Right ventricle myocardium superior (tissue), 1 donor: Measurements from ENCODE around the gene DLGAP1. TPM values are rescaled to one million over a fixed set of nuclear protein-coding genes. Genes with fewer than 3 reads are reported as not detected.

Experiments
- ATAC-seq: fragments of 200-7000 bp; cut with Tn5 transposase; one replicate; pipeline ENCODE4 v1.9.1; 2020; ENCODE audit warnings: mild to moderate bottlenecking; ENCODE audit not compliant: poor library complexity
- DNase-seq: peaks from one replicate; pipeline ENCODE4 v3.0.0-alpha.2; 2020
- intact Hi-C: fragments of 100-400 bp; cut with DNase I; formaldehyde crosslinking; loops from one replicate; pipeline ENCODE4 v1.11.2; 2022
- total RNA-seq: library from RNA; stranded (reverse); fragmentation: NEBNext Ultra II Directional; extraction: Animal tissue kit (Norgen Biotek cat#: 25700); gene quantifications from one replicate; pipeline ENCODE4 v1.2.1, GENCODE V29; 2021
- donor health status: DM: no; HTN: yes; CAD: no; lungs with severe emphysema.

Gene DLGAP1
- total RNA-seq, 1 donor from 2014 or later, result 0.08 TPM

DNA sequence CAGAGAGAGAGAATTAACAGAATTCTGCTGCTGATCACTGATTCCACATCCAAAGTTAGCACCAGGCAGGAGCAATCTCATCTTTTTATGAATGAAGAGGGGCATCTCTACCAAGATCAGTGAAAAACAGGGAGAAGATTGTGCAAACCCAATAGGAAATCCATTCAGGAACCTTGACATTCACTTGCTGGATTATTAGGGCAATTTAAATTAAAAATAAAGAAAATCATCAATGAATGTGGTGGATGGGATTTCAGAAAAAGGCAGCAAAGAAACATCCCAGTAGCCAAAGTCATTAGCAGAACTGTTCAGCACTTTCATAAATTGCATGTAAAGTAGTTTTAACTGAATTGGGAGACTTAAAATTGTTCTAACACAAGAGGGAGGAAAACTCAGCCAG is 581.9 kb downstream of the DLGAP1 start:
- intact Hi-C loops, result no loop called here
- ATAC-seq (no peak), DNase-seq (no peak)

- intact Hi-C loops, result no loop called here
- DNase-seq (no peak), ATAC-seq (no peak)
Observed at GRCh38 chr18:3872641-3873040, 582.5 kb downstream of the DLGAP1 start.

- no peak for ATAC-seq
- no peak for DNase-seq
- intact Hi-C loops, result no loop called here
Observed at GRCh38 chr18:3871687-3872086, 583.4 kb downstream of the DLGAP1 start.

GRCh38 chr18:3870914-3871313 is 584.2 kb downstream of the DLGAP1 start:
- intact Hi-C loops, result no loop called here
- DNase-seq (no peak), ATAC-seq (no peak)

DNA sequence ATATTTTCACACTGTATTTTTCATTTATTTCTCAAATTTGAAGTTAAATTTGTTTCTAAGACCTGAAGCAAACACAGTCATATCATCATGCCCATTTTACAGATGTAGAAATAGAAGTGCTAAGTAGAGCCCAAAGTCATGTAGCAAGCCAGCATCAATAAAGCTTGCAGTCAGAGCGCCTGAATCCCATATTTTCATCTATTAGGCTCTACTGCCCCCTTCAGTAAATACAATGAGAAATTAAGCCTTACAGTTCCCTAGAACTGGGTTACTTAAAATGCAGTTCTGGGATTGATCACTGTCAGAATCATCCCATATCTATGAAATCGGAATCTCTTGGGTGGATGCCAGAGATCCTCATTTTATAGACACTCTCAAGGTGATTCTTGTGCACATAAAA is 585.3 kb downstream of the DLGAP1 start:
- ATAC-seq, result no peak
- intact Hi-C loops, result loop anchor here (10.0 kb wide), 1 partner anchor 95 kb away; no protein-coding TSS in a partner anchor
- DNase-seq, result no peak

GRCh38 chr18:3867864-3868311 is 587.2 kb downstream of the DLGAP1 start:
- DNase-seq (no peak), ATAC-seq (no peak)
- intact Hi-C loops, result loop anchor here (10.0 kb wide), 1 partner anchor 93 kb away; no protein-coding TSS in a partner anchor

DNA sequence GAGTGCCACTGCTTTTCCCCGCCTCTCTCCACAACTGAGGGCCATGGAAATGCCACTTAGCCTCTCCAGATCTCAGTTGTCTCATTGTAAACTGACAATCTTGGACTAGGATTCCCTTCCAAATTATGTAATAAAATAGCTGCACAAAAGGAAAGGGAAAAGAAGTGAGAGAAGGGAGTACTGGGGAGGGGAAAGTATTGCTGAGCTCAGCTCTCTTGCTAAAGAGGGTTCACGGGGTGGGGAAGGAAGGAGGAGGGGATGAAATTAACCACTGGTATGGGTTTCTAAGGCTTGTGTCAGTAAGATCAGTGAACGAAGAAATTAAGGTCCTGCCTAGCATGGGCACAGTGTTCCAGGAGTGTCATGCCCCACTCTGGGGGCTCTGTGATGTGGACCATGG is 587.9 kb downstream of the DLGAP1 start:
- DNase-seq (no peak), ATAC-seq (no peak)
- intact Hi-C loops, result loop anchor here (10.0 kb wide), 1 partner anchor 92 kb away; no protein-coding TSS in a partner anchor

GRCh38 chr18:3864669-3865298 is 590.3 kb downstream of the DLGAP1 start:
- intact Hi-C loops, result loop anchor here (10.0 kb wide), 1 partner anchor 90 kb away; no protein-coding TSS in a partner anchor
- no peak for ATAC-seq
- DNase-seq, result no peak

DNA sequence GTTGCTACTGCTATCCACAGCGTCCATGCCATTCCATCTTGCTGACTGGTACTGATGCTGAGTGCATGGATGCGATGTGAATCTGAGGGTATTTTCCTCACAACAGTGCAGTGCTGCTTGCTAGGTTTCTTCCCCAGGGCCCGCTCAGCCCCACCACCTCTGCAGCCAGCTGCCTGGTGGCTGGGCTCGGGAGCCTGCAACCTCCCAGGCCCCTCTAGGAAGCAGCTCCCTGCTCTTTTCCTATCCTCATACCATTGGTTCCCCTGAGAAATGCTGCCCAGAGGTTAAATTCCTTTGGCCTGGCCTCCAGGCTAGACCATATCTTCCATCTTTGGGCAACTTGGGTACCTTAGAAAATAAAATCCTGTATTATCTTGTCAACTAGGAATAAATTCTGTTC is 591.5 kb downstream of the DLGAP1 start:
- DNase-seq (no peak), ATAC-seq (no peak)
- intact Hi-C loops, result loop anchor here (10.0 kb wide), 1 partner anchor 89 kb away; no protein-coding TSS in a partner anchor

GRCh38 chr18:3863006-3863405 is 592.1 kb downstream of the DLGAP1 start:
- DNase-seq (no peak), ATAC-seq (no peak)
- intact Hi-C loops, result loop anchor here (10.0 kb wide), 1 partner anchor 88 kb away; no protein-coding TSS in a partner anchor

GRCh38 chr18:3861495-3861894 is 593.6 kb downstream of the DLGAP1 start:
- intact Hi-C loops, result loop anchor here (10.0 kb wide), 1 partner anchor 87 kb away; no protein-coding TSS in a partner anchor
- ATAC-seq (no peak), DNase-seq (no peak)

DNA sequence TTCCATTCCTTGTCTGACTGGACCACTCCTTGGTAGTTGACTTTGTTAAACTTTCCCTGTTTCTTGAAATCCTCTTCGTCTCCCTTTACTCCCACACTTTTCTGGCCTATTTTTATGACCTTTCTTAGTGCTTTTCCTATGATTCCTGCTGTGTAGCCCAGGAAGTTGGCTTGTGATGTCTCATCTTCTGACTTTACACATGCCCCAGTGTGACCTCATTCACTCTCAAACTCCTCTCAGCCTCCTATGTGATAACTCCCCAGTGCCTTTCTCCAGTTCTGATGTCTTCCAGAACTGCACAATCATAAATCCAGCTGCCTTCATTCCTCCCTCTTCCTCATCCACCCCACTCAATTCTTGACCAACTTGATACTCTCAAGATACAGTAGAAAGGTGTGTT is 597.6 kb downstream of the DLGAP1 start:
- no peak for ATAC-seq
- no peak for DNase-seq
- intact Hi-C loops, result no loop called here

GRCh38 chr18:3855966-3856365 is 599.1 kb downstream of the DLGAP1 start:
- DNase-seq, result no peak
- ATAC-seq, result no peak
- intact Hi-C loops, result no loop called here

- ATAC-seq (no peak), DNase-seq (no peak)
- intact Hi-C loops, result no loop called here
Observed at GRCh38 chr18:3852321-3852720, 602.8 kb downstream of the DLGAP1 start.

GRCh38 chr18:3851159-3851558 is 603.9 kb downstream of the DLGAP1 start:
- intact Hi-C loops, result no loop called here
- no peak for ATAC-seq
- DNase-seq, result no peak

DNA sequence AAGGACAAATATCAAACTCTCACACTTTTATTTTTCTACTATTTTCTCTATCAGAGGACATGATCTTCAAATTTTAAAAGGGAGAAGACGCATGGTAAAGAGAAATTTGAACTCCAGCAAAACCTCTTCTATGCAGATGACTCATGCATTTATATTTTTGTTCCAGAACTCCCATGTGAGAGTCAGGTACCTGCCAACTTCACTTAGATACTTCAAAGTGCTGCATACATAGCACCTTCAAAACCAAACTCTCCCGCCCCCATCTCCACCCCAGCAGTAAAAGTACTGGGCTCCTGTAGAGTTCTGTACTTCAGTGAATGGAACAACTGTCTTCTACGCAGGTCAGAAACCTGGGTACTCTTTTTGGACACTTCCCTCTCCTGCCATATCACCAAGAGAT is 606.8 kb downstream of the DLGAP1 start:
- ATAC-seq (no peak), DNase-seq (no peak)
- intact Hi-C loops, result no loop called here

DNA sequence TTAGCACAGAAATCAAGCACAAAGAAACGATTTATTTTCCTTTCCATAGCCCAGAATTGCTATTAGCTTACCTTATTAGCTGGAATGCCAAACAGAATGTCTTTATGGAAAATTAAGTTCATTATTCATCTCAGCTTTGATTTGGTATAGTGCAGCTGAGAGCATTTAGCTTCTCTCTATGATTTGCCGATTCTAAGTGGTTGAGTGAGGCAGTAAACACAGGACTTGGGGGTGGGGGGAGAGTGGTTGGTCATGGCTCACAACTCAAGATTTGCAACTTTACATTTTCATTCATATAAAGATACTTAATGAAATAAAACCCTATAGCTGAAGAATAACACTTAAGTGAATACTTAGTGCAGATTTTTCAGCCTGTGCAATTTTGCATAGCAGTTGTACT is 609.9 kb downstream of the DLGAP1 start:
- DNase-seq (no peak), ATAC-seq (no peak)
- intact Hi-C loops, result no loop called here

DNA sequence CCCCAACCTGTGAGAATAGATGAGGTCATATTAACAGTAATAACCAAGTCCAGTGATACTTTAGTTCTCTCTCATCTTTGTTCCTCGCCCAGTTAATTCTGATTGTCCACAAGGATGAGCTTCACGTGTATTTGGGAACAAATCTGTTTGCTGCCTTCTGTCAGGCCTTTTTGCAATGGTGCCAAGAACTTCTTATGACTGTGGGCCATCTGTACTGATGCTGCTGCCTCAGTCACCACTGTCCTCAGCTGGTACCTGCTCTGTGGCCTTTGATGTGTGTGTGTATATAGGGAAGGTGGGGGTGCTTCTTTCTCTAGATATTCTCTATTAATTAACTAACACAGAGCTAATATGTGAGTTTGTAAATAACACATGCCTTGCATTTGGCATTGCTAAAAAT is 612.3 kb downstream of the DLGAP1 start:
- DNase-seq (no peak), ATAC-seq (no peak)
- intact Hi-C loops, result no loop called here

DNA sequence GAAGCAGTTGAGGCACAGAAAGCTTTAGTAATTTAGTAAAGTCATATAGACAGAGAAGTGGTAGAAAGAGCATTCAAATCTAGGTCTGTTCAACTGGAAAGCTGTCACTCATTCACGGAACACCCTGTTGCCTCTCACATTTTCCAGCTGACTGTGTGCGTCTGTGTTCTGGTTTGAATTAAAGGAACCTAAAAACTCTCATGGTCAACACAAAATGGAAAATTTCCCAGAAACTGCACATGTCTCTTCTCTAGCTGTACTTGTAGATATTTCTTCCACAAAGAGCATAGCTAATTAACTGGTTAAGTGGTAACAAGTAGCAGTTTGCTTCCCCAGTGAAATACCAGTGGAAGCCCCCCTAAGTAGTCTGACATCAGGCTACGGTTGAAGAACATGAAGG is 614.3 kb downstream of the DLGAP1 start:
- ATAC-seq (no peak), DNase-seq (no peak)
- intact Hi-C loops, result no loop called here

- no peak for ATAC-seq
- intact Hi-C loops, result no loop called here
- DNase-seq, result no peak
Observed at GRCh38 chr18:3839581-3839981, 615.5 kb downstream of the DLGAP1 start.
